ENCODE results near the gene MAST4. TPM values are rescaled to one million over a fixed set of nuclear protein-coding genes. Genes with fewer than 3 reads are reported as not detected.
"Not testable (repeated sequence)": the region's sequence is repeated elsewhere in the genome, so short reads cannot be mapped to it uniquely, and the experiment has no call there.

The MAST4 gene
- total and polyA plus RNA-seq, 4 donors = 17.1 to 34.6 (median 21.0) TPM

DNA sequence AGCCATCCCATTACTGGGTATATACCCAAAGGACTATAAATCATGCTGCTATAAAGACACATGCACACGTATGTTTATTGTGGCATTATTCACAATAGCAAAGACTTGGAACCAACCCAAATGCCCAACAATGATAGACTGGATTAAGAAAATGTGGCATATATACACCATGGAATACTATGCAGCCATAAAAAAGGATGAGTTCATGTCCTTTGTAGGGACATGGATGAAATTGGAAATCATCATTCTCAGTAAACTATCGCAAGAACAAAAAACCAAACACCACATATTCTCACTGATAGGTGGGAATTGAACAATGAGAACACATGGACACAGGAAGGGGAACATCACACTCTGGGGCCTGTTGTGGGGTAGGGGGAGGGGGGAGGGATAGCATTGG is 577.2 kb downstream of the MAST4 start:
- not testable (repeated sequence) for H3K4me1 ChIP-seq (ENCODE audit: control insufficient read depth, insufficient read depth, low read length); H3K27ac ChIP-seq (ENCODE audit: low read depth, low read length); H3K4me3 ChIP-seq (ENCODE audit: low read depth, low read length); DNase-seq (ENCODE audit: low read depth in 4 of 6, low spot score in 6 of 6); H3K36me3 ChIP-seq (ENCODE audit: control insufficient read depth, insufficient read depth, low read length); H3K27me3 ChIP-seq (ENCODE audit: control insufficient read depth, insufficient read depth, low read length); H3K9me3 ChIP-seq (ENCODE audit: control insufficient read depth, insufficient read depth, low read length)
- WGBS (ENCODE audit: insufficient coverage) = no CpG with 5 or more reads among the region's 2 CpGs

DNA sequence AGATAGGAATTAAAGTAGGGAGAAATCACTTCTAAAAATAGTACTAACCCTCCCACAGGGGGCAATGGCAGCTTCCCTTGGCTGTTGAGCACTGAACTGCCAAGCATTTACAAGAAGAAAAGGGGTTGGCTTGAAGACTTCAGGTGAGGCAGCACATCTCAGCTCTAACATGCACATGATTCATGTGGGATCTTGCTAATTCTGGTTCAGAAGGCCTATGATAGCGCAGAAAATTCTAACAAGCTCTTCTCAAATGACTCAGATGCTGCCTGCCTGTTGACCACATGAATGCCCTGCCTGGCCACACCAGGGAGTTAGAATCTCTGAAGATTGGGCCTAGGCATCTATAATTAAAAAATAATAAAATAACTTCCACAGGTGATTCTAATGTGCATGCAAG is 577.8 kb downstream of the MAST4 start:
- Histone ChIP-seq H3K36me3 (ENCODE audit: control insufficient read depth, insufficient read depth, low read length) (no peaks in the 10 kb centered on the region), H3K9me3 (ENCODE audit: control insufficient read depth, insufficient read depth, low read length) (no peaks in the 10 kb centered on the region), H3K4me3 (ENCODE audit: low read depth, low read length) (no peak overlapping the region), H3K4me1 (ENCODE audit: control insufficient read depth, insufficient read depth, low read length) (no peaks in the 10 kb centered on the region), H3K27me3 (ENCODE audit: control insufficient read depth, insufficient read depth, low read length) (no peaks in the 10 kb centered on the region), H3K27ac (ENCODE audit: low read depth, low read length) (no peak overlapping the region)
- WGBS (ENCODE audit: insufficient coverage) = no CpG with 5 or more reads among the region's 1 CpG
- no peak for DNase-seq (ENCODE audit: low read depth in 4 of 6, low spot score in 6 of 6)

DNA sequence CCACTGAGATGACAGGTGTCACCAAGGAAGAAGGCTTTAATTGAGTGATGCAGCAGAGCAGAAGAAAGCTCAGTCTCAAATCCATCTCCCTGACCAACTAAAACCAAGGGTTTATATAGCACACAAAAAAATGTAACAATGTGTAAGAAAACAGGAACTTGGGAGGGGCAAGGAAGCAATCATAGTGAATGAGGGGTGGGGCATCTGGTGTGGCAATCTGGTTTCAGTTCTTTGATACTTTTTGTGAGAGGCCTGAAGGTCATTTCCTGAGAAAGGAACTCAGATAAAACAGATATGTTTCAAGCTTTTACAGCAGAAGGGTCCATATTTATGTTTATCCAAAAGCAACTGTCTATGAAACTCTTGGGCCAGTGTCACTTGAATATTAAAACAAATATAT is 580.7 kb downstream of the MAST4 start:
- no peak for DNase-seq (ENCODE audit: low read depth in 4 of 6, low spot score in 6 of 6)
- no peaks in the 10 kb centered on the region for H3K9me3 ChIP-seq (ENCODE audit: control insufficient read depth, insufficient read depth, low read length)
- no peaks in the 10 kb centered on the region for H3K36me3 ChIP-seq (ENCODE audit: control insufficient read depth, insufficient read depth, low read length)
- H3K27ac ChIP-seq (ENCODE audit: low read depth, low read length) = no peak overlapping the region
- peaks cover 4% of the 10 kb centered on the region for H3K4me1 ChIP-seq (ENCODE audit: control insufficient read depth, insufficient read depth, low read length)
- no peak overlapping the region for H3K4me3 ChIP-seq (ENCODE audit: low read depth, low read length)
- H3K27me3 ChIP-seq (ENCODE audit: control insufficient read depth, insufficient read depth, low read length) = no peaks in the 10 kb centered on the region

DNA sequence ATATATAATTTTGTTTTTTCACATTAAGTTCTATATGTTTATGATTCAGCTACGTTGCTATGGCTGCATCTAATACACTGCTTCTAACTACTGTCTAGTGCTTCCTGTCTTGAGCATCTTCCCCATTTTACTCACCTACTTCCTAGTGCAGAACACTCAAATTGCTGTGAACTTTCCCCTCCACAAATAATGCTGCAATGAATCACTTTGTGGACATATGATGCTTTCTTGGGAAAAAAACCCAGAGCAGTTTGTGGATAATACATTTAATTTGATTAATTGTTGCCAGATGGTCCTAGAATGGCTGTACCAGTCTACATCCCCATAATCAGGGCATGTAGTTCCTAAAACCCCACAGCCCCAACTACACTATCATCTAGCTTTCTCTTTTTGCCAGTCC is 581.9 kb downstream of the MAST4 start:
- no CpG with 5 or more reads among the region's 1 CpG for WGBS (ENCODE audit: insufficient coverage)
- H3K36me3 ChIP-seq (ENCODE audit: control insufficient read depth, insufficient read depth, low read length) = no peaks in the 10 kb centered on the region
- no peak overlapping the region for H3K4me3 ChIP-seq (ENCODE audit: low read depth, low read length)
- no peak for DNase-seq (ENCODE audit: low read depth in 4 of 6, low spot score in 6 of 6)
- no peaks in the 10 kb centered on the region for H3K9me3 ChIP-seq (ENCODE audit: control insufficient read depth, insufficient read depth, low read length)
- no peaks in the 10 kb centered on the region for H3K27me3 ChIP-seq (ENCODE audit: control insufficient read depth, insufficient read depth, low read length)
- no peak overlapping the region for H3K27ac ChIP-seq (ENCODE audit: low read depth, low read length)
- peaks cover 9% of the 10 kb centered on the region for H3K4me1 ChIP-seq (ENCODE audit: control insufficient read depth, insufficient read depth, low read length)

DNA sequence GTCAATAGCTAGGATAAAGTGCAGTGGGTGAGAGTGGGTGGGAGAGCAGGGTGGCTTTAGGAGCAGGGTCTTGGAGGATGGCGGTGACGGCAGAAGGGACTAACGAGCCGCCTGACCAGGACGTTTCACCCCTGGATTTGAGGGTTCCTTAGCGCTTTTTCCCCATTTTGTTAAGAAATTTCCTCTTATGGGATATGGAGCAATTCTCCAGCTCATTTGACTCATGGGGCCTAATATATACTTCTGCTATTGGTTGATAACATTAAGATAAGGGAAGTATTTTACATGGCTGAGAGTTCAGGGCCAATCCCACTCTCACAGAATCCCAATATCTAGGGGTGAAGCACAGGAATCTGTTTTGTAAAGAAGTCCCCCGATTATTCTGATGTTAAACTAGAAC is 582.8 kb downstream of the MAST4 start:
- no peaks in the 10 kb centered on the region for H3K36me3 ChIP-seq (ENCODE audit: control insufficient read depth, insufficient read depth, low read length)
- WGBS (ENCODE audit: insufficient coverage) = 100% methylated on average over 1 of the region's 7 CpGs
- no peak overlapping the region for H3K4me3 ChIP-seq (ENCODE audit: low read depth, low read length)
- H3K4me1 ChIP-seq (ENCODE audit: control insufficient read depth, insufficient read depth, low read length) = peaks cover 9% of the 10 kb centered on the region
- no peak for DNase-seq (ENCODE audit: low read depth in 4 of 6, low spot score in 6 of 6)
- no peaks in the 10 kb centered on the region for H3K9me3 ChIP-seq (ENCODE audit: control insufficient read depth, insufficient read depth, low read length)
- H3K27me3 ChIP-seq (ENCODE audit: control insufficient read depth, insufficient read depth, low read length) = no peaks in the 10 kb centered on the region
- H3K27ac ChIP-seq (ENCODE audit: low read depth, low read length) = no peak overlapping the region

DNA sequence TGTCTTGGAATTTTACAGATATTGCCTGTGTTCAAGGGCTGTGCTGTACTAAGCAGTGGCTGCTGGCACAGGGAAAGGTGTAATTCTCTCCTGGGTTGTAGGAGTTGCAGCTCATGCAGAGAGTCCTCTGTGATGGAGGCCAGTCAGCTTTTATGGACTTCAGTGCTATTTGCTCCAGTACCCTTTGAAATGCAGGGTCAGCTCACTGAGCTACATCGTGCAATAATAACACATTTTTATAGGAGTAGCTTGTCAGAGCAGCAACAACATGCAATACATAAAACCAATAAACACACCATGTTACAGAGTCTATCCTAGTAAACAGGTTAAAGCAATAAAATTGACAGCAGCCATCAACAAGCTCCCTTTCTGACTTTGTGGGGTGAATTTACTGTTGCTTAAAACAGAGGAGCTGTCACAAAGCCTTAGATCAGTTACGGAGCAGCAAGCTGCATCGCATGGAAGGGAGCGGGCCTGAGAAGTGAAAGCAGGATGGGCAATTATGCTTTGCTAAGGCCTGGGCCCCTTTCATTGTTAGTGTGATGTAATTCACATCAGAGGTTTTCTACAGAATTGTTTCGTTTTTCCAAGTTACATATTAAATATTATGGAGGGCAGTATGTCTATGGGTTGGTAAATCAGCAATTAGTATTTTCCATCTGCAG is 583.6 kb downstream of the MAST4 start:
- Histone ChIP-seq H3K27ac (ENCODE audit: low read depth, low read length) (no peak overlapping the region), H3K9me3 (ENCODE audit: control insufficient read depth, insufficient read depth, low read length) (no peaks in the 10 kb centered on the region), H3K4me1 (ENCODE audit: control insufficient read depth, insufficient read depth, low read length) (peaks cover 9% of the 10 kb centered on the region), H3K36me3 (ENCODE audit: control insufficient read depth, insufficient read depth, low read length) (no peaks in the 10 kb centered on the region), H3K4me3 (ENCODE audit: low read depth, low read length) (no peak overlapping the region), H3K27me3 (ENCODE audit: control insufficient read depth, insufficient read depth, low read length) (no peaks in the 10 kb centered on the region)
- WGBS (ENCODE audit: insufficient coverage) = 85% methylated on average over 2 of the region's 5 CpGs
- DNase-seq (ENCODE audit: low read depth in 4 of 6, low spot score in 6 of 6) = peak in 1 of 6 donors; percentile 60

DNA sequence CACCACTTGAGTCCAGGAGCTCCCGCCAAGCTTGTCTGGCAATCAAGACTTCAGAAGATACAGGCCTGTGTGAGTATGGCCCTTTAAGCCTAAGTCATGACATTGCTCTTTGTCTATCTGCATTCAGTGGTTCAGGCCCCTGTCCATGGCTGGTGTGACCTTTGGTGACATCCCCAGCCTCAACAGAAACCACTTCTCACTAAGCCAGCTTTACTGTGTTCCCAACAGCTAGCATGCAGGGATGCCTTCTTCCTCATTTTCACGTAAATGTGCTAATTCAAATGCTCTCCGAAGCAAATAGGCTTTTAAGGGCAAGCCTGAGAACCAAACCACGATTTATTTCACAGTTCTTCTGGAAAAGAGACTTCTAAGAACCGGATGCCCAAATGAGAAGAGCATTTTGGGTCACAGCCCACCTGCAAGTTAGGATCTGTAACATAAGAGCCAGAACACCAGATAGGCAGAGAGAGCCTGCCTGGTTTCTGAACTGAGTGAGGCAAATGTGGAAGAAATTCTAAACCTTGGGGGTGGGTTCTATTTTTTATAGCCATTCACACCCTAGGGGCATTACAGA is 585.5 kb downstream of the MAST4 start:
- no peaks in the 10 kb centered on the region for H3K27me3 ChIP-seq (ENCODE audit: control insufficient read depth, insufficient read depth, low read length)
- WGBS (ENCODE audit: insufficient coverage) = 45% methylated on average over 4 of the region's 5 CpGs
- no peak for DNase-seq (ENCODE audit: low read depth in 4 of 6, low spot score in 6 of 6)
- no peaks in the 10 kb centered on the region for H3K36me3 ChIP-seq (ENCODE audit: control insufficient read depth, insufficient read depth, low read length)
- no peaks in the 10 kb centered on the region for H3K9me3 ChIP-seq (ENCODE audit: control insufficient read depth, insufficient read depth, low read length)
- no peak overlapping the region for H3K27ac ChIP-seq (ENCODE audit: low read depth, low read length)
- peaks cover 9% of the 10 kb centered on the region for H3K4me1 ChIP-seq (ENCODE audit: control insufficient read depth, insufficient read depth, low read length)
- no peak overlapping the region for H3K4me3 ChIP-seq (ENCODE audit: low read depth, low read length)

DNA sequence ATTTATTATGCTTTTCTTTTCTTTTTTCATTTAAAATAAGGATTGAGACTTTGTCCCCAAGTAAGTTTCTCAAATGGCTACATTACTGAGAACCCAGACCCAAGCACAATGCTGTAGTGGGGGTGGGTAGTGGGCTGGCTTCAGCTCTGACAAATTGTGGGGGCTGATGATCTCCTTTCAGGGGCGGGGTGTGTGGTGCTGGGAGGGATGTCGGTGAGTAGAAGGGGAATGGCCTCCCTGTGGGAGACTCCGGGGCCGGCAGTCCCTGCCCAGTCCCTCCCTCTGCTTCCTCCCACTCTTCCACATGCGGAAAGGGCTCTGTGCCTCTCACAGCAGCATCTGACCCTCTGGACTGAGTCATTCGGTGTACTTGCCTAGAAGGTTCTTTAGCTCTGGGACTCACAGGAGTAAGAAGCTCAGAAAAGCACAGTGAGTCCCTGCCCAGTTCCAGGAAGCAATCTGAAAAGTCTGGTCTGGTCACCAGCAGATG is 586.2 kb downstream of the MAST4 start:
- H3K27me3 ChIP-seq (ENCODE audit: control insufficient read depth, insufficient read depth, low read length) = no peaks in the 10 kb centered on the region
- DNase-seq (ENCODE audit: low read depth in 4 of 6, low spot score in 6 of 6) = peak in 1 of 6 donors; percentile 26
- peaks cover 9% of the 10 kb centered on the region for H3K4me1 ChIP-seq (ENCODE audit: control insufficient read depth, insufficient read depth, low read length)
- 44% methylated on average over 3 of the region's 6 CpGs for WGBS (ENCODE audit: insufficient coverage)
- no peaks in the 10 kb centered on the region for H3K9me3 ChIP-seq (ENCODE audit: control insufficient read depth, insufficient read depth, low read length)
- H3K36me3 ChIP-seq (ENCODE audit: control insufficient read depth, insufficient read depth, low read length) = no peaks in the 10 kb centered on the region
- no peak overlapping the region for H3K4me3 ChIP-seq (ENCODE audit: low read depth, low read length)
- H3K27ac ChIP-seq (ENCODE audit: low read depth, low read length) = no peak overlapping the region

DNA sequence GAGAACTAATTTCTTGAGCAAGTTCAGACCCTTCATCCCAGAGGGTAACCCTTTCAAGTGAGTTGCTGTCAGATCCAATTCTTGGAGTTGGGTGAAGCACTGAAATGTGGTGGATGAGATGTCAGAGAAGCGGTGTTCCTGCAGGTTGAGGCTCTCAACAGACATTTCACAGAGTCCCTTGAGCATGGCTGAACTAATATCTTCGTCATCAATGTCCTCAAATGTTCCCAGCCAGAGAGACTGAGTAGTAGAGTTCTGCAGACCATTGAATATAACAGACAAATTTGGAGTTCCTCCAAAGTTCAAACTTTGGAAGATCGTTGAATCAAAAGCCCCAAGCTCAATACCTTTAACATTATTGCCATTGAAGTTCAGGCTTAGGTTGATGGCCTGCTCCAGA is 587.7 kb downstream of the MAST4 start:
- no peaks in the 10 kb centered on the region for H3K27me3 ChIP-seq (ENCODE audit: control insufficient read depth, insufficient read depth, low read length)
- no peak for DNase-seq (ENCODE audit: low read depth in 4 of 6, low spot score in 6 of 6)
- 100% methylated on average over 2 of the region's 3 CpGs for WGBS (ENCODE audit: insufficient coverage)
- H3K9me3 ChIP-seq (ENCODE audit: control insufficient read depth, insufficient read depth, low read length) = no peaks in the 10 kb centered on the region
- no peak overlapping the region for H3K4me3 ChIP-seq (ENCODE audit: low read depth, low read length)
- no peaks in the 10 kb centered on the region for H3K36me3 ChIP-seq (ENCODE audit: control insufficient read depth, insufficient read depth, low read length)
- peaks cover 9% of the 10 kb centered on the region for H3K4me1 ChIP-seq (ENCODE audit: control insufficient read depth, insufficient read depth, low read length)
- H3K27ac ChIP-seq (ENCODE audit: low read depth, low read length) = no peak overlapping the region

DNA sequence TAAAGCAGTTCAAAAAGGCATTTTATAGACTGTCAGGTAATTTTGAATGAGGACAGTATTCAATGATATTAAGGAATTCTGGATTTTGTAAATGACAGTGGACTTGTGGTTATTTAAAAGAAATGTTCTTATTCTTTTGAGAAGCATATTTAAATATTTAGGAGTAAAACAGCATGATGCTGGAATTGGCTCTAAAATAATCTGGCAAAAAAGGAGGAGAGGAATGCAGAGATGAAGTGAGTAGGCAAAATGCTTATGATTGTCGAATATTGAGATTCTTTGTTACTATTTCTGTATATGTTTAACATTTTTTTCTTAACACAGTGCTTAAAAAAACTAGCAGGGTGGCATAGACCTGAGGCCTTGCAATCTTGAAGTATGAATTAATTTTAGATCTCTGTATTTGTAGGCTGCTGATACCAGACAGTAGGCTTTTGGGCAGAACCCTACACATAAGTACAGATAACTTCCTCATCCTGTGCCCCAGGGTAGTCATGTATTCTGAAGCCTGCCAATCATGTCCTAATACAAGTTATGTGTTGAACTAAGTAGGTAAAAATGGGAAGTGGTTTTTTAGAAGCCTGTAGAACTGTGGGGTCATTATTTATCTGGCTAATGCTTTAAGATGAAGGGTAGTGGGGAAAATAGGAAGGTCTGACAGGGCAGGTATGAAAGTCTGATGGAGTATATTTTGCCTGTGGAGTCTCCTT is 591.0 kb downstream of the MAST4 start:
- Histone ChIP-seq H3K4me3 (ENCODE audit: low read depth, low read length) (no peak overlapping the region), H3K27ac (ENCODE audit: low read depth, low read length) (no peak overlapping the region), H3K9me3 (ENCODE audit: control insufficient read depth, insufficient read depth, low read length) (no peaks in the 10 kb centered on the region), H3K4me1 (ENCODE audit: control insufficient read depth, insufficient read depth, low read length) (peaks cover 4% of the 10 kb centered on the region), H3K27me3 (ENCODE audit: control insufficient read depth, insufficient read depth, low read length) (no peaks in the 10 kb centered on the region), H3K36me3 (ENCODE audit: control insufficient read depth, insufficient read depth, low read length) (no peaks in the 10 kb centered on the region)
- no CpG with 5 or more reads among the region's 1 CpG for WGBS (ENCODE audit: insufficient coverage)
- DNase-seq (ENCODE audit: low read depth in 4 of 6, low spot score in 6 of 6) = peak in 1 of 6 donors; percentile 35
